Type B pancreatic cell (in vitro differentiated cells): ENCODE measurements around the gene NMNAT3. TPM values are rescaled to one million over a fixed set of nuclear protein-coding genes. Genes with fewer than 3 reads are reported as not detected.

Experiments used
- DNase-seq: peaks from one replicate; pipeline ENCODE4 v3.0.0; 2021; ENCODE audit warnings: mixed read lengths; ENCODE audit not compliant: unreplicated experiment; ENCODE audit errors: extremely low spot score
- H3K27ac Mint-ChIP-seq: 2 replicates; pipeline ENCODE4 v1.8.0; 2021; ENCODE audit warnings: mild to moderate bottlenecking, mixed read lengths
- H3K27me3 Mint-ChIP-seq: 2 replicates; pipeline ENCODE4 v1.8.0; 2021; ENCODE audit warnings: mixed read lengths
- H3K36me3 Mint-ChIP-seq: 2 replicates; pipeline ENCODE4 v1.8.0; 2021; ENCODE audit warnings: mixed read lengths
- H3K4me1 Mint-ChIP-seq: one replicate; pipeline ENCODE4 v1.8.0; 2021; ENCODE audit warnings: mixed read lengths; ENCODE audit not compliant: unreplicated experiment
- H3K4me3 Mint-ChIP-seq: 2 replicates; pipeline ENCODE4 v1.8.0; 2021; ENCODE audit warnings: mild to moderate bottlenecking, mixed read lengths
- H3K9me3 Mint-ChIP-seq: 2 replicates; pipeline ENCODE4 v1.8.0; 2021; ENCODE audit warnings: mixed read lengths
- CTCF ChIP-seq: fragments of 200-600 bp; sonication (generic); conservative IDR thresholded peaks from 2 replicates; pipeline ENCODE4 v1.5.0; 2021; ENCODE audit warnings: antibody characterized with exemption, mild to moderate bottlenecking
- total RNA-seq: library from RNA; stranded (reverse); gene quantifications from 2 replicates; pipeline ENCODE4 v1.2.1, GENCODE V29; 2021; ENCODE audit warnings: low replicate concordance

Gene NMNAT3
- total RNA-seq, 1 donor from 2014 or later = 7.1 TPM

DNA sequence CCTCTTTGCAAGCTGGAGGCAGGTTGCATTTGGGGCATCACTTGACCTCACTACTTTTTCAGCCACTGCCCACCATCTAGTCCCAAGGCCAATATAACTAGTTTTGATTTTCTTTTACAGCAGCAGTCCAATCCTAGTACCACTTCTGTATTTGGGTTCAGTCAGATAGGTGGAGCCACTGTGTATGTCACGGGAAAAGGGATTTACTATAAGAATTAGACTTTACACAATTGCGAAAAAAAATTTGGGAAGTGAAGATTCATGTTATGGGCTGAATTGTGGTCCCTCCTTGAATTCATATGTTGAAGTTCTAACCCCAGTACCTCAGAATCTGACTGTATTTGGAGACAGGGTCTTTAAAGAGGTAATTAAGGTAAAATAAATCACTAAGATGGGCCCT, 37.4 kb upstream of the NMNAT3 start:
- no peaks in the 10 kb centered on the region for H3K36me3 Mint-ChIP-seq
- H3K27me3 Mint-ChIP-seq = peaks cover 25% of the 10 kb centered on the region
- no peaks in the 10 kb centered on the region for H3K4me1 Mint-ChIP-seq
- no peak overlapping the region for H3K4me3 Mint-ChIP-seq
- no peak for DNase-seq
- TF ChIP-seq CTCF = no peak
- H3K27ac Mint-ChIP-seq = no peak overlapping the region
- H3K9me3 Mint-ChIP-seq = no peaks in the 10 kb centered on the region

DNA sequence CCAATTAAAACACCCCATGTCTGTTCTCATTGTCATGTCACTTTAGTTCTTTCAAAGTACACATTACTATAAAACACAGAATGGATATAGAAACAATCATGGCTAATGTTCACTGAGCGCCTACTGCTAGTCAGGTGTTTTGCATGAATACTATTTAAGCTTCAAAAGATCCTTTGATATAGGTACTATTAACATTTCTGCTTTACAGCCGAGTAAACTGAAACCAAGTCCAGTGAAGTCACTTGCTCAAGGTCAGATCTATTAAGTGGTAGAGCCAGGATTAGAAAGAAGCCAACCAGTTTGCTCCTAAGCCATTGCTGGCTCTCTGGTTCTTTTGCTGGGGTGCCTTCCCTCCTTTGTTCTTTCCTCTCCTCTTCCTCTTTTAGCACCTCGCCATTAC, 32.4 kb upstream of the NMNAT3 start:
- H3K4me1 Mint-ChIP-seq = no peaks in the 10 kb centered on the region
- H3K27ac Mint-ChIP-seq = no peak overlapping the region
- H3K4me3 Mint-ChIP-seq = no peak overlapping the region
- no peak for TF ChIP-seq CTCF
- no peaks in the 10 kb centered on the region for H3K36me3 Mint-ChIP-seq
- no peak for DNase-seq
- peaks cover 35% of the 10 kb centered on the region for H3K27me3 Mint-ChIP-seq
- H3K9me3 Mint-ChIP-seq = no peaks in the 10 kb centered on the region

DNA sequence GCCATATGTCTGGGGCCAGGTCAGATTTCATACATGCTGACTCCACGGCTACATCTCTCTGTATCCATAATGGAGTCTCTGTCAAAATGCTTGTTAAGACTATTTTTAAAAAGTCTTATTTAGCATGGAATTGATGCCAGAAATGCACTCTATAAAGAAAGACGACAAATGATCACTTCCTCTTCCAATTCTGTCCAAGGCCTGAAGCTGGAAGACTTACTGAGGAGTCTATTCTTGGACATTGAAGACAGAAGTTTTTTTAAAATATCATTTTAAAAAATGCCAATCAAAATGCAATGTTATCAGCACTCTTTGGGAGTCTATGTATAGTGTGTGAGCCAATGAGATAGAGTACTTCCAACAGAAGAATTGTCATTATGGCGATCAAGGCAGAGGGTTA, 27.9 kb upstream of the NMNAT3 start:
- H3K9me3 Mint-ChIP-seq = no peaks in the 10 kb centered on the region
- no peak overlapping the region for H3K27ac Mint-ChIP-seq
- H3K4me3 Mint-ChIP-seq = no peak overlapping the region
- H3K4me1 Mint-ChIP-seq = no peaks in the 10 kb centered on the region
- peaks cover 40% of the 10 kb centered on the region for H3K27me3 Mint-ChIP-seq
- no peaks in the 10 kb centered on the region for H3K36me3 Mint-ChIP-seq
- DNase-seq = no peak
- TF ChIP-seq CTCF = no peak

GRCh38 chr3:139696314-139696604, 18.5 kb upstream of the NMNAT3 start:
- no peak for TF ChIP-seq CTCF
- no peaks in the 10 kb centered on the region for H3K9me3 Mint-ChIP-seq
- no peak overlapping the region for H3K27ac Mint-ChIP-seq
- peaks cover 4% of the 10 kb centered on the region for H3K27me3 Mint-ChIP-seq
- H3K4me1 Mint-ChIP-seq = no peaks in the 10 kb centered on the region
- no peak for DNase-seq
- no peaks in the 10 kb centered on the region for H3K36me3 Mint-ChIP-seq
- no peak overlapping the region for H3K4me3 Mint-ChIP-seq

GRCh38 chr3:139695426-139696313, 17.9 kb upstream of the NMNAT3 start:
- no peak overlapping the region for H3K27ac Mint-ChIP-seq
- no peaks in the 10 kb centered on the region for H3K36me3 Mint-ChIP-seq
- no peak for DNase-seq
- H3K27me3 Mint-ChIP-seq = peaks cover 4% of the 10 kb centered on the region
- H3K4me1 Mint-ChIP-seq = no peaks in the 10 kb centered on the region
- TF ChIP-seq CTCF = no peak
- no peaks in the 10 kb centered on the region for H3K9me3 Mint-ChIP-seq
- H3K4me3 Mint-ChIP-seq = no peak overlapping the region
